ENCODE measurements around the gene PLLP.

The PLLP gene

DNA sequence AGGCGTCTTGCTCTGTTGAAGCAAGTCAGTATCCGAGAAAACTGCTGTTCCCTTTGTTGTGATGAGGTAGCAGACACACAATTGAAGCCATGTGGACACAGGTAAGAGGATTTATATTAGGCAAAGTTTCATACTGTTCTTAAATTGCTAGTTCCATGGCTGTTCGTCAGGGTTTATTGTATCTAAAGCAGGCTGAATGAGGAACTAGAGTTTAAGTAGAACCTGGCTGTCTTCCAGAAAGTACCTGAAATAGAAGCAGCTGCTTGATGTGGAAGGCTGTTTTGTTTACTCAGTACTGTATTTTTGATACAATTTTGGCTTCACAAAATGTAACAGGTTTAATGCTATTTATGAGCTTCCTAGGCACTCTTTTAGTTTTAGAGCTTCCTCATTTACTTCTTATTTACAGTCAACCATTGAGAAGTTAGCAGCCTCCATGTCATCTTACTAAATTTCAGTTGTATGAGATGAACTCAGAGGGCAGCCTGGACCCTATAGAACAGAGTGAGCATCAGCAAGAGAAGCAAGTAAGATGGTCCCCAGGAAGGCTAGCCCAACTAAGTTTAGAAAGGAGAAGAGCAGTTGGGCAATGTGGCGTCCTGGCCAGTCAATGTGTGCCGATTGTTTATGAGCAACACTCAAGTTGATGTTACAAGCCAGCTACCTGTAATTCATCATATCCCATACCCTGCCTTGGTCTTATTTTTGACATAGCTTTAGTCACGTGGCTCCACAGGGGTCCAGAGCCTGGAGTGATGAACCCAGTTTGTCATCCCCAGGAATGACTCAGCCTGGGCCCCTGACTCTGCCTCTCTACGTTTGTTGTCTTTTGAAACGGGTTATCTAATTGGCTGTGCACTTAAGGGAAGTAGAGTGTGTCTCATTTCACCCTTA is 49.1 kb downstream of the PLLP start:
- peaks cover 86% of the 10 kb centered on the region for H3K36me3 ChIP-seq (ENCODE audit: insufficient read depth, low read length)
- H3K9me3 ChIP-seq (ENCODE audit: insufficient read depth, low read depth, low read length): no peaks in the 10 kb centered on the region
- H3K9ac ChIP-seq (ENCODE audit: low read depth, low read length, poor library complexity, severe bottlenecking): no peak overlapping the region
- no peaks in the 10 kb centered on the region for H4K20me1 ChIP-seq (ENCODE audit: insufficient read depth, low read length, poor library complexity, severe bottlenecking)
- TF ChIP-seq, protein P1, sequence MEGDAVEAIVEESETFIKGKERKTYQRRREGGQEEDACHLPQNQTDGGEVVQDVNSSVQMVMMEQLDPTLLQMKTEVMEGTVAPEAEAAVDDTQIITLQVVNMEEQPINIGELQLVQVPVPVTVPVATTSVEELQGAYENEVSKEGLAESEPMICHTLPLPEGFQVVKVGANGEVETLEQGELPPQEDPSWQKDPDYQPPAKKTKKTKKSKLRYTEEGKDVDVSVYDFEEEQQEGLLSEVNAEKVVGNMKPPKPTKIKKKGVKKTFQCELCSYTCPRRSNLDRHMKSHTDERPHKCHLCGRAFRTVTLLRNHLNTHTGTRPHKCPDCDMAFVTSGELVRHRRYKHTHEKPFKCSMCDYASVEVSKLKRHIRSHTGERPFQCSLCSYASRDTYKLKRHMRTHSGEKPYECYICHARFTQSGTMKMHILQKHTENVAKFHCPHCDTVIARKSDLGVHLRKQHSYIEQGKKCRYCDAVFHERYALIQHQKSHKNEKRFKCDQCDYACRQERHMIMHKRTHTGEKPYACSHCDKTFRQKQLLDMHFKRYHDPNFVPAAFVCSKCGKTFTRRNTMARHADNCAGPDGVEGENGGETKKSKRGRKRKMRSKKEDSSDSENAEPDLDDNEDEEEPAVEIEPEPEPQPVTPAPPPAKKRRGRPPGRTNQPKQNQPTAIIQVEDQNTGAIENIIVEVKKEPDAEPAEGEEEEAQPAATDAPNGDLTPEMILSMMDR (conservative IDR thresholded peaks at IDR 0.05; ENCODE audit: low read length): no peak
- no peak for TF ChIP-seq EZH2phosphoT487 (IDR thresholded peaks at IDR 0.05; ENCODE audit: borderline replicate concordance)
- no peaks in the 10 kb centered on the region for H3K4me1 ChIP-seq (ENCODE audit: insufficient read depth, low read length, poor library complexity, severe bottlenecking)
- H3K4me3 ChIP-seq (ENCODE audit: low read length, poor library complexity, severe bottlenecking): no peak overlapping the region
- no peaks in the 10 kb centered on the region for H3K79me2 ChIP-seq (ENCODE audit: insufficient read depth, low read length)
- H3F3A ChIP-seq (ENCODE audit: low read depth): no peaks in the 10 kb centered on the region
- no peaks in the 10 kb centered on the region for H3K9me2 ChIP-seq (replicated peaks; ENCODE audit: low read depth, low read length)
- H3K4me2 ChIP-seq (ENCODE audit: low read depth, low read length, poor library complexity, severe bottlenecking): no peak overlapping the region
- no peaks in the 10 kb centered on the region for H3K27me3 ChIP-seq (ENCODE audit: insufficient read depth, low read length, poor library complexity, severe bottlenecking)
- no peak overlapping the region for H2AFZ ChIP-seq (ENCODE audit: low read length)

DNA sequence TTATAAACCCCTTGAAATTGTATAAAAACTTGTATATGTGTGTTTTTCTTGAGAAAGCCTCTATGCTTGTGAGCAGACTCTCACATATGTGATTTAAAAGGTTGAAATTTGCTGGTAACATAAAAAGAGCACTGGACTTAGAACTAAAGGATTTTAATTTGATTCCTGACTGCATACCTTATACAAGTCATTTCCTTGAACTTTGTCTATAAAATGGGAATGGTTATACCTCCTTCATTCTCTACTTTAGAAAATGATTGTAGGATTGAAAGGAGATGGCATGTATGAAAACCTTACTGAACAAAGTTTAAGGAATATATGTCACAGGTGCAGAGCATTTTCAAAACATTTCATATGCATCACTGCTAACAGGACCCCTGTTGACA is 49.8 kb downstream of the PLLP start:
- H3K4me1 ChIP-seq (ENCODE audit: insufficient read depth, low read length, poor library complexity, severe bottlenecking): no peaks in the 10 kb centered on the region
- H3K36me3 ChIP-seq (ENCODE audit: insufficient read depth, low read length): peaks cover 87% of the 10 kb centered on the region
- no peak for TF ChIP-seq EZH2phosphoT487 (IDR thresholded peaks at IDR 0.05; ENCODE audit: borderline replicate concordance)
- TF ChIP-seq, protein P1 (conservative IDR thresholded peaks at IDR 0.05; ENCODE audit: low read length): no peak
- no peak overlapping the region for H3K4me3 ChIP-seq (ENCODE audit: low read length, poor library complexity, severe bottlenecking)
- H3K9me3 ChIP-seq (ENCODE audit: insufficient read depth, low read depth, low read length): no peaks in the 10 kb centered on the region
- no peak overlapping the region for H3K4me2 ChIP-seq (ENCODE audit: low read depth, low read length, poor library complexity, severe bottlenecking)
- no peaks in the 10 kb centered on the region for H4K20me1 ChIP-seq (ENCODE audit: insufficient read depth, low read length, poor library complexity, severe bottlenecking)
- no peak overlapping the region for H3K9ac ChIP-seq (ENCODE audit: low read depth, low read length, poor library complexity, severe bottlenecking)
- H3F3A ChIP-seq (ENCODE audit: low read depth): no peaks in the 10 kb centered on the region
- H2AFZ ChIP-seq (ENCODE audit: low read length): no peak overlapping the region
- no peaks in the 10 kb centered on the region for H3K9me2 ChIP-seq (replicated peaks; ENCODE audit: low read depth, low read length)
- no peaks in the 10 kb centered on the region for H3K79me2 ChIP-seq (ENCODE audit: insufficient read depth, low read length)
- no peaks in the 10 kb centered on the region for H3K27me3 ChIP-seq (ENCODE audit: insufficient read depth, low read length, poor library complexity, severe bottlenecking)

GRCh38 chr16:57233944-57234706 is 50.3 kb downstream of the PLLP start:
- no peaks in the 10 kb centered on the region for H3K9me3 ChIP-seq (ENCODE audit: insufficient read depth, low read depth, low read length)
- H3K9me2 ChIP-seq (replicated peaks; ENCODE audit: low read depth, low read length): no peaks in the 10 kb centered on the region
- no peaks in the 10 kb centered on the region for H3F3A ChIP-seq (ENCODE audit: low read depth)
- peaks cover 84% of the 10 kb centered on the region for H3K36me3 ChIP-seq (ENCODE audit: insufficient read depth, low read length)
- H2AFZ ChIP-seq (ENCODE audit: low read length): no peak overlapping the region
- no peak overlapping the region for H3K4me2 ChIP-seq (ENCODE audit: low read depth, low read length, poor library complexity, severe bottlenecking)
- no peaks in the 10 kb centered on the region for H4K20me1 ChIP-seq (ENCODE audit: insufficient read depth, low read length, poor library complexity, severe bottlenecking)
- no peak overlapping the region for H3K9ac ChIP-seq (ENCODE audit: low read depth, low read length, poor library complexity, severe bottlenecking)
- H3K79me2 ChIP-seq (ENCODE audit: insufficient read depth, low read length): no peaks in the 10 kb centered on the region
- H3K4me1 ChIP-seq (ENCODE audit: insufficient read depth, low read length, poor library complexity, severe bottlenecking): no peaks in the 10 kb centered on the region
- H3K27me3 ChIP-seq (ENCODE audit: insufficient read depth, low read length, poor library complexity, severe bottlenecking): no peaks in the 10 kb centered on the region
- H3K4me3 ChIP-seq (ENCODE audit: low read length, poor library complexity, severe bottlenecking): no peak overlapping the region
- no peak for TF ChIP-seq EZH2phosphoT487 (IDR thresholded peaks at IDR 0.05; ENCODE audit: borderline replicate concordance)
- TF ChIP-seq, protein P1 (conservative IDR thresholded peaks at IDR 0.05; ENCODE audit: low read length): no peak
